ENCODE data around the gene COL9A3. TPM values are rescaled to one million over a fixed set of nuclear protein-coding genes. Genes with fewer than 3 reads are reported as not detected.

COL9A3 gene
- total RNA-seq, 1 experiment from 2014 or later, result 150 TPM

GRCh38 chr20:62808211-62808865 is 8.5 kb upstream of the COL9A3 start:
- H3K27me3 ChIP-seq (ENCODE audit: insufficient read depth, low read length), result no peaks in the 10 kb centered on the region
- peak; percentile 82 for DNase-seq
- H3K4me1 Mint-ChIP-seq, result peaks cover 10 to 16% of the 10 kb centered on the region in 2 experiments
- H2BK5ac ChIP-seq (ENCODE audit: insufficient read length, low read length), result no peak overlapping the region
- no peak overlapping the region for H2BK15ac ChIP-seq (ENCODE audit: low read depth, low read length)
- no peak overlapping the region for H2AK5ac ChIP-seq (ENCODE audit: insufficient read length, low read length)
- no peak overlapping the region for H3K27ac Mint-ChIP-seq
- no peak overlapping the region for H3K27ac ChIP-seq (ENCODE audit: insufficient read length, low read depth, low read length)
- H2BK12ac ChIP-seq (ENCODE audit: insufficient read length, low read depth, low read length), result no peak overlapping the region
- no peak overlapping the region for H4K8ac ChIP-seq (replicated peaks; ENCODE audit: insufficient read length, low read depth, low read length)
- H3K36me3 Mint-ChIP-seq (ENCODE audit: insufficient read depth in 1 of 3, low read depth in 3 of 3), result peaks cover 4 to 28% (median 27%) of the 10 kb centered on the region in 3 experiments
- H3K23ac ChIP-seq (ENCODE audit: insufficient read length, low read depth, low read length), result no peak overlapping the region
- H4K20me1 ChIP-seq (ENCODE audit: control insufficient read depth, insufficient read depth, insufficient read length), result no peaks in the 10 kb centered on the region
- no peaks in the 10 kb centered on the region for H3K23me2 ChIP-seq (ENCODE audit: insufficient read length, low read depth, low read length, poor library complexity, severe bottlenecking)
- no CpG with 5 or more reads among the region's 21 CpGs for WGBS (ENCODE audit: extremely low coverage, insufficient read length, low lambda C conversion rate)
- H3K79me1 ChIP-seq (ENCODE audit: insufficient read depth, low read depth, low read length, poor library complexity, severe bottlenecking), result no peaks in the 10 kb centered on the region
- TF ChIP-seq CTCF (conservative IDR thresholded peaks at IDR 0.05), result peak; percentile 92
- no peak overlapping the region for H2AFZ ChIP-seq (ENCODE audit: low read length)
- peak overlapping the region in 1 of 2 experiments; percentile 35; a peak in 1 of 5 replicates for H3K4me3 Mint-ChIP-seq
- no peak overlapping the region for H3K18ac ChIP-seq (ENCODE audit: insufficient read length, low read depth, low read length)
- no peak overlapping the region for H3K56ac ChIP-seq (ENCODE audit: insufficient read length, low read depth, low read length)
- no peaks in the 10 kb centered on the region for H3K79me2 ChIP-seq (ENCODE audit: insufficient read depth, low read length)
- H3K14ac ChIP-seq (ENCODE audit: insufficient read depth, low read length), result no peak overlapping the region
- no peaks in the 10 kb centered on the region for H3K9me3 ChIP-seq (ENCODE audit: control insufficient read depth, low read depth, low read length)
- no peak overlapping the region for H2BK120ac ChIP-seq (ENCODE audit: low read depth, low read length, poor library complexity, severe bottlenecking)
- H4K91ac ChIP-seq (ENCODE audit: insufficient read length, low read depth, low read length), result no peak overlapping the region
- H3K4me2 ChIP-seq (ENCODE audit: insufficient read depth, insufficient read length, low read length), result no peak overlapping the region
- peaks cover 10% of the 10 kb centered on the region for H3K27me3 Mint-ChIP-seq (ENCODE audit: low read depth)
- H2BK20ac ChIP-seq (ENCODE audit: low read depth, low read length, poor library complexity, severe bottlenecking), result no peak overlapping the region
- no peak overlapping the region for H3K9ac ChIP-seq (ENCODE audit: extremely low read depth, insufficient read length, low read length)
- H3K4ac ChIP-seq (ENCODE audit: low read depth, low read length), result no peak overlapping the region
- no peaks in the 10 kb centered on the region; the same call in 1 of the 2 replicates for H3K4me1 ChIP-seq (ENCODE audit: insufficient read depth, low read length)
- no peaks in the 10 kb centered on the region for H3K9me3 Mint-ChIP-seq
- no peak overlapping the region for H3T11ph ChIP-seq (ENCODE audit: low read length)
- H4K5ac ChIP-seq (ENCODE audit: insufficient read length, low read depth, low read length), result no peak overlapping the region

Data from H9 (cell line).